Stomach smooth muscle (tissue), 2 donors: ENCODE results near the gene LGALS1.
A peak's percentile ranks its signal among the peaks of the same experiment; 100 is the strongest.

Source experiments
- H3K27ac ChIP-seq: one replicate; pipeline ENCODE4 v1.7.0; 2013; ENCODE audit warnings: mild to moderate bottlenecking, low read length, inconsistent platforms
- H3K27me3 ChIP-seq, 2 donors: one replicate each; pipeline ENCODE4 v1.7.0; 2013; ENCODE audit warnings: low read length in 2 of 2; ENCODE audit not compliant: insufficient read depth in 2 of 2, control insufficient read depth in 1 of 2
- H3K36me3 ChIP-seq, 2 donors: one replicate each; pipeline ENCODE4 v1.7.0; 2013; ENCODE audit warnings: low read length in 2 of 2; ENCODE audit not compliant: control insufficient read depth in 2 of 2, insufficient read depth in 2 of 2
- H3K4me1 ChIP-seq: one replicate; pipeline ENCODE4 v1.7.0; 2013; ENCODE audit warnings: low read length; ENCODE audit not compliant: control insufficient read depth, insufficient read depth
- H3K4me3 ChIP-seq, 2 donors: one replicate each; pipeline ENCODE4 v1.7.0; 2013; ENCODE audit warnings: low read length in 2 of 2
- H3K9ac ChIP-seq, 2 donors: one replicate each; pipeline ENCODE4 v1.7.0; 2013; ENCODE audit warnings: low read length in 2 of 2, mild to moderate bottlenecking in 1 of 2
- H3K9me3 ChIP-seq, 2 donors: one replicate each; pipeline ENCODE4 v1.7.0; 2013; ENCODE audit warnings: low read length in 2 of 2; ENCODE audit not compliant: control insufficient read depth in 2 of 2
- donor health status: healthy.
- donor health status: Pancreatic carcinoma.

LGALS1 gene

DNA sequence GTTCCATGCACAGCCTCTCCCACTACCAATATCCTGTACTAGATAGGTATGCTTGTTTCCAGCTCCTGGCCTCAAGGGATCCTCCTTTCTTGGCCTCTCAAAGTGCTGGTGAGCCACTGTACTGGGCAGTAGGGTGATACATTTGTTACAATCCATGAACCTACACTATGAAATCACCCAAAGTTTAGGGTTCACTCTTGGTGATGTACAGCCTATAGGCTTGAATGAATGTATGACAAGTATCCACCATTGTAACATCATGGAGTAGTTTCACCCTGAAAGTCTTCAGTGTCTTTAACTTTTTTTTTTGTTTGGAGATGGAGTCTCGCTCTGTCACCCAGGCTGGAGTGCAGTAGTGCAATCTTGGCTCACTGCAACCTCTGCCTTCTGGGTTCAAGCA is 53.2 kb downstream of the LGALS1 start:
- peak overlapping the region; percentile 41 for H3K27ac ChIP-seq
- H3K27me3 ChIP-seq = no peaks in the 10 kb centered on the region
- H3K9ac ChIP-seq = peak overlapping the region in 1 of 2 donors; percentile 36
- no peaks in the 10 kb centered on the region for H3K36me3 ChIP-seq
- no peak overlapping the region for H3K4me3 ChIP-seq
- H3K4me1 ChIP-seq = peaks cover 3% of the 10 kb centered on the region
- no peaks in the 10 kb centered on the region for H3K9me3 ChIP-seq
